Measurements from ENCODE around the gene LDLRAD3. TPM values are rescaled to one million over a fixed set of nuclear protein-coding genes. Genes with fewer than 3 reads are reported as not detected.

Gene LDLRAD3
- polyA plus RNA-seq, 3 donors = 7.3 to 14.1 (median 10.4) TPM

DNA sequence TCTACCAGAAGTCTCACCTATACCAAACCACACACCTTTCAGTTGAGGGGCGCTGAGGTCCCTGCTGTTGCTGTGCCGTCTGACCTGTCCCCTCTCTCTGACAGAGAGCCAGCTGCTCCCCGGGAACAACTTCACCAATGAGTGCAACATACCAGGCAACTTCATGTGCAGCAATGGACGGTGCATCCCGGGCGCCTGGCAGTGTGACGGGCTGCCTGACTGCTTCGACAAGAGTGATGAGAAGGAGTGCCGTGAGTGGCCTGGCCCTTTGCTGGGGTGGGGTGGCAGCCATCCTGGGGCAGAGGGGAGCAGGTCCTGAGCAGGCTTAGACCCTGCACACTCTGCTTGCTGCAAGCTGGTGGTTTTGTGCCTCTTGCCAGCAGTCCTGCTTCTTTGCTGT is 92.1 kb downstream of the LDLRAD3 start:
- H3K27me3 ChIP-seq (ENCODE audit: control insufficient read depth in 2 of 2, insufficient read depth in 2 of 2, low read length in 2 of 2) = no peaks in the 10 kb centered on the region
- H3K36me3 Mint-ChIP-seq = peaks cover 28 to 31% of the 10 kb centered on the region in 2 donors
- no peak overlapping the region for H3K27ac ChIP-seq (ENCODE audit: low read depth in 1 of 2, low read length in 2 of 2)
- peaks cover 0 to 5% (median 0%) of the 10 kb centered on the region in 7 donors for H3K9me3 Mint-ChIP-seq
- peaks cover 0 to 21% of the 10 kb centered on the region in 2 donors for H3K36me3 ChIP-seq (replicated peaks in 1 of 2; ENCODE audit: control insufficient read depth in 1 of 2, insufficient read depth in 2 of 2, low read length in 2 of 2)
- no peaks in the 10 kb centered on the region for H3K27me3 Mint-ChIP-seq (ENCODE audit: low read depth in 3 of 3)
- no peak overlapping the region for H2AFZ ChIP-seq (ENCODE audit: insufficient read depth, low read depth, low read length, poor library complexity, severe bottlenecking)
- peaks cover 10% of the 10 kb centered on the region for H4K20me1 ChIP-seq (ENCODE audit: insufficient read depth, low read length)
- peak overlapping the region in 1 of 7 donors; percentile 66 for H3K27ac Mint-ChIP-seq
- no peak overlapping the region for H3K4me3 Mint-ChIP-seq
- H3K4me2 ChIP-seq (replicated peaks; ENCODE audit: extremely low read depth, low read length, poor library complexity, severe bottlenecking) = no peak overlapping the region
- no peak overlapping the region for H3K4me3 ChIP-seq (replicated peaks in 1 of 3; ENCODE audit: low read depth in 2 of 3, low read length in 3 of 3)
- H3K9ac ChIP-seq (ENCODE audit: insufficient read depth, low read length, poor library complexity, severe bottlenecking) = no peak overlapping the region
- intact Hi-C loops (cut with micrococcal nuclease) = no loop called here
- DNase-seq = no peak
- WGBS (ENCODE audit: insufficient coverage) = 77% methylated on average over 5 of the region's 9 CpGs
- H3K79me2 ChIP-seq (ENCODE audit: insufficient read depth, low read length) = no peaks in the 10 kb centered on the region
- no peaks in the 10 kb centered on the region for H3K9me3 ChIP-seq (replicated peaks in 1 of 2; ENCODE audit: control insufficient read depth in 1 of 2, insufficient read depth in 1 of 2, low read length in 2 of 2)
- H3K4me1 Mint-ChIP-seq = no peaks in the 10 kb centered on the region
- no peaks in the 10 kb centered on the region for H3K4me1 ChIP-seq (ENCODE audit: control insufficient read depth in 1 of 2, insufficient read depth in 2 of 2, low read length in 2 of 2)
- TF ChIP-seq, protein P1, sequence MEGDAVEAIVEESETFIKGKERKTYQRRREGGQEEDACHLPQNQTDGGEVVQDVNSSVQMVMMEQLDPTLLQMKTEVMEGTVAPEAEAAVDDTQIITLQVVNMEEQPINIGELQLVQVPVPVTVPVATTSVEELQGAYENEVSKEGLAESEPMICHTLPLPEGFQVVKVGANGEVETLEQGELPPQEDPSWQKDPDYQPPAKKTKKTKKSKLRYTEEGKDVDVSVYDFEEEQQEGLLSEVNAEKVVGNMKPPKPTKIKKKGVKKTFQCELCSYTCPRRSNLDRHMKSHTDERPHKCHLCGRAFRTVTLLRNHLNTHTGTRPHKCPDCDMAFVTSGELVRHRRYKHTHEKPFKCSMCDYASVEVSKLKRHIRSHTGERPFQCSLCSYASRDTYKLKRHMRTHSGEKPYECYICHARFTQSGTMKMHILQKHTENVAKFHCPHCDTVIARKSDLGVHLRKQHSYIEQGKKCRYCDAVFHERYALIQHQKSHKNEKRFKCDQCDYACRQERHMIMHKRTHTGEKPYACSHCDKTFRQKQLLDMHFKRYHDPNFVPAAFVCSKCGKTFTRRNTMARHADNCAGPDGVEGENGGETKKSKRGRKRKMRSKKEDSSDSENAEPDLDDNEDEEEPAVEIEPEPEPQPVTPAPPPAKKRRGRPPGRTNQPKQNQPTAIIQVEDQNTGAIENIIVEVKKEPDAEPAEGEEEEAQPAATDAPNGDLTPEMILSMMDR (IDR thresholded peaks at IDR 0.05) = no peak

DNA sequence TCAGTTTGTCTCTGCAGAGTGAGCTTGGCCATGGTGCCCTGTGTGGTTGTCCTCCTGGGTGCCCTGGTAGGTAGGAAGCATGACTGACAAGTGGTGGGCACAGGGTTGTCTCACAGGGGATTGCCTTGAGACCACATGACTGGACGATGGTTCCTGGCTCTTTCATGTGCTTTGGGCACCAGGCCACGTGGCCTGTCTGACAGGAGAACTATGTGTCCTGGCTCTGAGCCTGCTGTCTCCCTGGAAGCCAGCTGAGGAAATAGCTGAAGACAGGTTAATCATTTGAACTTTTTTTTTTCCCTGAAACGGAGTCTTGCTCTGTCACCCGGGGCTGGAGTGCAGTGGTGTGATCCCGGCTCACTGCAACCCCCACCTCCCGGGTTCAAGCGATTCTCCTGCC is 93.2 kb downstream of the LDLRAD3 start:
- Mint-ChIP-seq H3K4me3 (no peak overlapping the region), H3K27ac (no peak overlapping the region), H3K9me3 (peaks cover 0 to 5% (median 0%) of the 10 kb centered on the region in 7 donors), H3K36me3 (peaks cover 28 to 31% of the 10 kb centered on the region in 2 donors), H3K27me3 (ENCODE audit: low read depth in 3 of 3) (no peaks in the 10 kb centered on the region), H3K4me1 (peaks cover 2% of the 10 kb centered on the region)
- TF ChIP-seq, protein P1 (IDR thresholded peaks at IDR 0.05) = no peak
- Histone ChIP-seq H2AFZ (ENCODE audit: insufficient read depth, low read depth, low read length, poor library complexity, severe bottlenecking) (no peak overlapping the region), H3K4me2 (replicated peaks; ENCODE audit: extremely low read depth, low read length, poor library complexity, severe bottlenecking) (no peak overlapping the region), H3K4me3 (replicated peaks in 1 of 3; ENCODE audit: low read depth in 2 of 3, low read length in 3 of 3) (no peak overlapping the region), H3K4me1 (ENCODE audit: control insufficient read depth in 1 of 2, insufficient read depth in 2 of 2, low read length in 2 of 2) (no peaks in the 10 kb centered on the region), H3K27ac (ENCODE audit: low read depth in 1 of 2, low read length in 2 of 2) (no peak overlapping the region), H4K20me1 (ENCODE audit: insufficient read depth, low read length) (peaks cover 3% of the 10 kb centered on the region), H3K79me2 (ENCODE audit: insufficient read depth, low read length) (no peaks in the 10 kb centered on the region), H3K36me3 (replicated peaks in 1 of 2; ENCODE audit: control insufficient read depth in 1 of 2, insufficient read depth in 2 of 2, low read length in 2 of 2) (peaks cover 0 to 21% of the 10 kb centered on the region in 2 donors), H3K9me3 (replicated peaks in 1 of 2; ENCODE audit: control insufficient read depth in 1 of 2, insufficient read depth in 1 of 2, low read length in 2 of 2) (no peaks in the 10 kb centered on the region), H3K9ac (ENCODE audit: insufficient read depth, low read length, poor library complexity, severe bottlenecking) (no peak overlapping the region), H3K27me3 (ENCODE audit: control insufficient read depth in 2 of 2, insufficient read depth in 2 of 2, low read length in 2 of 2) (no peaks in the 10 kb centered on the region)
- no peak for DNase-seq
- intact Hi-C loops (cut with micrococcal nuclease) = no loop called here
- 71% methylated on average over 7 of the region's 7 CpGs for WGBS (ENCODE audit: insufficient coverage)
